RPMI8226 (cell line): ENCODE measurements around the gene WWTR1.

ENCODE experiments used
- DNase-seq: peaks from one replicate; pipeline ENCODE4 v3.0.0-alpha.2; 2015

WWTR1 gene

DNA sequence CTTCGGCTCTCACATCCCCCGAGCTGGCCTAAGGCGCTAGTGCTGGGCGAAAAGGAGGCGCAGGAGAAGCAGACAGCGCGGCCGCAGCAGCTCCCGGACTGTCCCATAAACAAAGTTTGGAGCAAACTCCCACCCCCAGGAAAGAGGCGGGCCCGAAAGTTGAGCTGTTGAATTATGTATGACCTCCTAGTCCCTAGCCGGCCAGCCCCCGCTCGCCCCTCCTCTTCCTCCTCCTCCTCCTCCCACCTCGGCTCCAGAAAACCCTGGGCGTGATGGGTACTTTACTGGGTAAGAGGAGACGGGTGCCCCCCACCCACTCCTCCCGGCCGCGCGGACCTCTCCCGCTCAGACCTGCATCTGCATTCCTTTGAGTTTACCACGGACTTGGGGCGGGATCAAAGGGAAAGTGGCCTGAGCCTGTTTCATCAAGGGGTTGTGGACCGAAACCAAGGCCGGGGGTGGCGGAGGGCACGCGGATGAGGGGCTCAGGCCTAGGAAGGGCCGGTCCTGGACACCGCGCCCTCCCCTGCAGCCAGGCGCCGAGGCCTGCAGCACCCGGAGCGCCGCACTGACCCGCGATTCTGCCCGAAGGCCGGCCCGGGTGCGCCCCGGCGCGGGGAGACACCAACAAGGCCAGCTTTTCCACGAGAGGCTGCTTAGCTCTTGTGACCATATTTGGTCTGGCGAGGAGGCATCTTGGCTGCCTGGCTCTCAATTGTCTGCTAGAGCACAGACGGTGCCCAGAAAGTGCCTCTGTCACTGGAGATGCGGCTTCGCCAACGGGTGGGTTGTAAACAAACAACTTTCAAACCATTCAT lies at the start of gene WWTR1:
WWTR1 (minus strand) TSS at position 100 of the 818 bp plus-strand sequence. CDS start 719 bp downstream, outside the sequence.
- DNase-seq = peak; percentile 56

GRCh38 chr3:149706905-149707304 lies 49.1 kb upstream of the WWTR1 start:
- no peak for DNase-seq

- no peak for DNase-seq
These were observed 47.6 kb upstream of the WWTR1 start for GRCh38 chr3:149705416-149705815.

GRCh38 chr3:149703466-149703865 lies 45.6 kb upstream of the WWTR1 start:
- DNase-seq = no peak

- DNase-seq = no peak
These were observed 45.0 kb upstream of the WWTR1 start for GRCh38 chr3:149702691-149703441.

GRCh38 chr3:149701977-149702350 lies 44.1 kb upstream of the WWTR1 start:
- DNase-seq = no peak

DNA sequence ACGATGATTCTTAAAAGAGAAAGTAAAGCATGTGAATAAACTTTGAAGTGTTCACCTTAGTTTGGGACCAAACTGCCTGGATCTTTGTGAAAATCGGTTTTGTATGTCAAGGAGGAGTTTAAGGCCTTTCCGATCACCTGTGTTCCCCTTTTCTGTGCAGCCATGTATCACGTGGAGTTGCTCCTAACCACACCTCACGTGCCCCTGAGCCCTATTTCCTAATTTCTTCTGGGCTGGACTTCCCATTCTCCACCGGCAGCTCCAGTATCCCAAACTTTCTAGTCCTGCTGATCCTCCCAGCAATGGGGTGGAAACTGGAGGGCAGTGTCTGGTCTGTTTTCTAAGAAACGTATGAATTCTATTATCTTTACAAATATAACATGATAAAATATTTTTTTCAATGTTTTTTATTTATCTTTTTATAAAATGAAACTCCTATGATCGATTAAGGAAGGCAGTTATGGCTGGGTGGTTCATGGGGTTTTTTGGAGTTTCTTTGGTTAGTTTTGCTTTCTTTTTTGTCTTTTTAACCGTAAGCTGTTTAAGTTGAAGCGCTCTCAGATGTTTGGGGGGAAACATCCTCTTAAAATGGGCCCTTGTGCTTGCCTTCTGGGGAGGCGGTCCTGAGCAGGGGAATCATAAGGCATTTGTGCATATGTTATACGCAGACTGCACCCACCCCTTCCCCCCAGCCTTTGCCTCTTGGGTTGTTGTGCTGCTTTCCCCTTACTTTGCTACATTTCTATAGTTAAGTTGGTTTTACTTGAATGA lies 43.6 kb upstream of the WWTR1 start:
- DNase-seq = no peak

DNA sequence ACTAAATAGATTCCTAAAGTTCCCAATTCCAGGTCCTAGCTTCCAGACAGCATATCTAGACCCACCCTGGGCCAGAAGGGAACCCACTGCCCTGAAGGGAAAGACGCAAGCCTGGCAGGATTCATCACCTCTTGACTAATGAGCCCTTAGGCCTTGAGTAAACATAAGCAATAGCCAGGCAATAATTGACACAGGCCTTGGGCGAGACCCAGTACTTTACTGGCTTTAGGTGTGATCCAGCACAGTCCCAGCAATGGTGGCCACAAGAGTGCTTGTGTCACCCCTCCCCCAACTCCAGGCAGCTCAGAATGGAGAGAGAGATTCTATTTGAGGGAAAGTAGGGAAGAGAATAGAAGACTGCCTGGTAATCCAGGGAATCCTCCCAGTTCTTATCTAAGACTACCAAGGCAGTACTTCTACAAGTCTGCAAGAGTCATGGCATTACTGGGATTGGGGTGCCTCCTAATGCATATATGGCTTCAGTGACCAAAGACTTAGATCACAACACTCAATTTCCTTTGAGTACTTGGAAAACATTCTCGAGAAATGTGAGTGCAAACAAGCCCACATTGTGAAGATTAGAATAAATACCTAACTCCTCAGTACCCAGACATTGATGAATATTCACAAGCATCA lies 30.4 kb upstream of the WWTR1 start:
- no peak for DNase-seq

- no peak for DNase-seq
These were observed 29.2 kb upstream of the WWTR1 start for GRCh38 chr3:149686996-149687395.

GRCh38 chr3:149678351-149678950 lies 20.6 kb upstream of the WWTR1 start:
- DNase-seq = no peak

DNA sequence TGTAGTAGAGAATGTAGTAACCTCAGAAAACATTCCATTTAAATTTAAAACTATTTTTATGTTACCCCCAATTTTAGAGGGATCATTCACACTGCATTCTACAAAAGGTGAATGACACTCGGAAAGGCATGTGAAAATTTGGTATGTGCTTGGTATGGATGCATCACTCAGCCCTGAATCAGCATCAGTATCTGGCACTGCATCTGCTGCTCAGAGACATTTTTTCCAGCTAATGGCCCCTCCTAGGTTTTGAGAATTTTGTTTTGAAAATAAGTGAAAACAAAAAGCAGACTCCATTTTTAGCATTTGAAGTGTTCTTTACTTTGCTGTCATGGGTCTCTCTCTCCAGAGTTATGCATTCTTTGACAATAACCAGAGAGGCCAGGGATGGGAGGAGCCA lies 15.6 kb upstream of the WWTR1 start:
- no peak for DNase-seq

- no peak for DNase-seq
These were observed 13.1 kb upstream of the WWTR1 start for GRCh38 chr3:149670742-149671492.

DNA sequence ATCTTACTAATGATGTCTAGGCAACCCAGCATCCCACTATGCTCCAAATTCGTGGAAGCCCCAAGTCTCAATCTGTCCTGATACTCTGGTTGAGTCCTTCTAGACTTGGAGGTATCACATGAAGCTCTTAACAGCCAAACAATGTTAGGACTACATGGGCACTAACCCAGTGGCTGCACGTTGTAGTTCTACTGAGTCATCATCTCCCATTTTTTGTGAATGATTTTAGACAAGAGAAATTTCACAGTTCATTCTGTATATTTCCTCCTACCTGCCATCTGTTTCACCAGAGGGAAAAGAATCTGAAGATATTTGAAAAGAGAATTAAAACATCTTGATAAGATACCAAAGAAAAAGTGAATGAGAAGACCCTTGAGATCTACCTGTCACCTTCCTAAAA lies 9.8 kb upstream of the WWTR1 start:
- no peak for DNase-seq

- DNase-seq = no peak
These were observed 6.1 kb upstream of the WWTR1 start for GRCh38 chr3:149663966-149664365.

DNA sequence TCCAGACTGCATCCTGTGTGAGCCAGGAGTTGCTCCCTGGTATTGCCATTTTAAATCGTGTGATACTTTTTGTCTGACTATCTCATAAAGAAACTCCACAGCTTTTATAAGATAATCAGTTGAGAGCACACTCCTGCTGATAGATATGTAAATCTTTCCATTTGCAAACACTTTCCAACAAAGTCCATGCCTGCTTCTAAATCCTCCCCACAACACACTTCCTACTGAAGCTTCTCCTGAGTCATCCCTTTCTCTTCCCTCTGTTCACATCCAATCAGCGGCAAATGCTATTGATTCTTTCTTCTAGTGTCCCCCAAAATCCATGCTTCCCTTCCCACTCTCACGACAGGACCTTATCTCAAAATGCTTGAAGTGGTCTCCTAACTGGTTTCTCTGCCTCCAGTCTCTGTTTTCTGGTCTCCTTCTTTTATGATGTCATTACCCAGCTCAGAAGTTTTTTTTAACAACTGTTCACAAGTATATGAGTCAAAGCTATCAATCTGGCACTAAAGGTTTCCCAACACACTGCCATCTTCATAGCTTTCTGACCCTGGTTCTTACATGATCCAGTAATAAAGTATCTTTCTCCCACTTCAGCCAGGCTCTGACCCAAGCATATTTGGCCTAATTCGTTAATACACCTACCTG lies 4.5 kb upstream of the WWTR1 start:
- DNase-seq = no peak

DNA sequence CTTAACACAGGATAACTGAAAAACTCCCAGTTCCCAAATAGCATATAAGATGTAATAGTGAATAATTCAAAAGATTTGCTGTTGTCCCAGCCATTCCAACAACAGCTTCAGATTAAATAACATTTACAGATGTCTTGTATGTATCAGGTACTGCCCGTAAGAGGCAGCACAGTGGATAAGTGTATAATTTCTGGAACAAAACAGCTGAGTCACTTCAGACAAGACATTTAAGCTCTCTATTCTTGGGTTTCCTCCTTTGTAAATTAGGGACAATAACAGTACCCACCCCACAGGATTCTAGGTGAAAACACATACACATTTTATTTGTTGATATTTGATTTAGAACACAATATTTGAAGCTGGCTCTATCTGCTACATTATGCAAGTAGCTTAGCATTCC lies 2.6 kb upstream of the WWTR1 start:
- no peak for DNase-seq

GRCh38 chr3:149658744-149659497 lies 1.1 kb upstream of the WWTR1 start:
- no peak for DNase-seq

DNA sequence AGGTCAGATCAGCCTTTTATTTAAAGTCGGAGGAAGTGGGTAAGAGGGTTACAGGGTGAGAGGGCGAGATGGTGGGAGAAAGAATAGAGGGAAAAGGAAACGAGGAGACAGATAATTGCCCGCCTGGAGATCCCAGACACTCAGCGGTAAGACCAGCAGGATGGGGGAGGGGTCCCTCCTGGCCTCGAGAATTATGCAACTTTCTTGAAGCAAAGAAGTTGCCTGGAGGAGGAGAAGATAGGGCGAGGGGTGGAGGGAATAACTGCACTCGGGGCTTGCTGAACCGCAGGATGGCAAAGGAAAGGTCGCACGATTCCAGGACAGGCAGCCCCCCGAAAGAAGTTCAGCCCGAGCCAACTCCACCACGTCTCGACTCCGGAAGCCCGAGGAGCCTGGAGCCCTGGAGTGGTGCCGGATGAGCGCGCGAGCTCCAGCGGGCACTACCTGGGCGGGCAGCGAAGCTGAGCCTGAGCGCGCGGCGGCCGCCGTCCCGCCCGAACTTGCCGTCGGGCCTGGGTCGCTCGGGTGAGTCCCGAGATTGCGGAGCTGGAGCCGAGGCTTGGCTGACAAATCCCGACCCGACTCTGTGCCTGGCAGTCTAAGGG lies 402 bp downstream of the WWTR1 start:
- DNase-seq = no peak

GRCh38 chr3:149655826-149656574 lies 1.8 kb downstream of the WWTR1 start:
- no peak for DNase-seq
